ENCODE data around the gene FOXP2.

FOXP2 gene

DNA sequence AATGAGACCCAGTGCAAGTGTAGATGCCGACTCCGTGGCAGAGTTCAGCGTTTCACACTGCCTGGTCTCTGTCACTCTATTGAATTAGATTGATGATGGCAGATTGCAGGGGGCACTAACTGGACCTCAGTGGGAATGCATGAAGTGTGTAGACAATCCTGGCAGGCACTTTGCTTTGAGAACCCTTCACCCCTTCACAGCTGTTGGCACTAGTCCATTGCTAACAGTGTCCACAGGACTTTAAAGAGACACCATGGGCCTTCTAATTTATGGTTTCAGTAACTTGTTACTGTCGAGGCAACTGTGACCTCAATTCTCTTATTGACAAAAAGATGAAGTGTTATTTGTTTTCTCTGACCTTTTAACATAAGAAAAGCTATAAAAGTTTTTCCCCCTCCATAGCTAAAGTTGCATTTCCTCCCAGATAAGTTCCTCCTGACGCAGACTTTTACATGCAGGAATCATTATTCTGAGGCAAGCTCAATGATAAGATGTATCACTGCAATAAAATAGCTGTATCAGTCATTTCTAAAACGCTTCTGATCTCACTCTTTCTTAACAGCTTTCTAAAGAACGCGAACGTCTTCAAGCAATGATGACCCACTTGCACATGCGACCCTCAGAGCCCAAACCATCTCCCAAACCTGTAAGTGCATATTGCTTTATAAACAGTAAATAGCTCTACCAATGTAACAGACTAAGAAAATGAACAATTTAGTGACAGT lies 238.9 kb downstream of the FOXP2 start:
- no peak for DNase-seq (ENCODE audit: low read depth)

GRCh38 chr7:114656466-114656865 lies 241.9 kb downstream of the FOXP2 start:
- DNase-seq (ENCODE audit: low read depth), result no peak

GRCh38 chr7:114657279-114657678 lies 242.7 kb downstream of the FOXP2 start:
- DNase-seq (ENCODE audit: low read depth), result no peak

- DNase-seq (ENCODE audit: low read depth), result no peak
Measured at GRCh38 chr7:114658216-114658615, 243.6 kb downstream of the FOXP2 start.

DNA sequence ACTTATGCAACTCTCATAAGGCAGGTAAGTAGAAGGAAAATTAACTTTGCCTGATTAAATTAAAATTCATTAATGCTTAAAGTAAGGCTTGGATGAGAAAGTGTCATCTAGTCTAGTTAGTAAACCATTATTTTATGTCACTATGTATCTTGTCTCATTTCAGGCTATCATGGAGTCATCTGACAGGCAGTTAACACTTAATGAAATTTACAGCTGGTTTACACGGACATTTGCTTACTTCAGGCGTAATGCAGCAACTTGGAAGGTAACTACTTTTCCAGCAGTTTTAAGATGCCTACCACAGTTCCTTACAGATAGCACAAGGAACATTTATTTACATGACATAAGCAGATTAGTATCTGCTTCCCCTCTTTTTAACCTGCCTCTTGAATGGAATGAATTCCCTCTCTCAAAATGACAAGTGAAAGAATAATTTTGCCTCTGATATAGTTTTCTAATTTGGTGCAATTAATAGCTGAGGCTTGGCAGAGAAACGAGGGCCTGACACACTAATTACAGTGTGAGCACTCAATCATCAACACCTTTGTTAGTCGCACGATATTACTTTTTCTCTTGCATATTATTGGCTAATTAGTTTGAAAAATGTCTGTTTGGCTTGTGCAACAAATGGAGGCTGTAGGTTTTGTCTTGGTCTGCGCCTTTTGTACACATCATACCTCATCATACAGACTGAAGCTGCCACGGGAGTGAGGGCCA lies 245.0 kb downstream of the FOXP2 start:
- no peak for DNase-seq (ENCODE audit: low read depth)

DNA sequence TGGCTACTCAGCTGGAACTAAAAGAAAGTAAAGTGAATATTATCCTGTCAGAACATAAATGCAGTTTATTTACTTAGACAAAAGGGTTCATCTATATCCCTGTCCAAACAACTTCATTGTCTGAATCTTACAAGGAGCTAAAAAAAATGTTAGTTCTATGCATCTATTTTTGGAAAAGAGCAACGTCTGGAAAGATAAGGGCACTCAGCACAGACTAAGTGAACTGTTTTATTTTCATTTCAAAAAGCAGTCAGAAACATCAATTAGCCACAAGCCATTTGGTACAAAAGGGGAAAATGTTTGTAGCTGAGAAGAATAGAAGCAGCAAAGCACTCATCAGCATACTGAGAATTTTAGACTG lies 245.5 kb downstream of the FOXP2 start:
- DNase-seq (ENCODE audit: low read depth), result no peak

- DNase-seq (ENCODE audit: low read depth), result no peak
Measured at GRCh38 chr7:114660753-114661152, 246.1 kb downstream of the FOXP2 start.

GRCh38 chr7:114662002-114662677 lies 247.5 kb downstream of the FOXP2 start:
- DNase-seq (ENCODE audit: low read depth), result no peak

- no peak for DNase-seq (ENCODE audit: low read depth)
Measured at GRCh38 chr7:114663502-114663901, 248.9 kb downstream of the FOXP2 start.

GRCh38 chr7:114670676-114671075 lies 256.1 kb downstream of the FOXP2 start:
- no peak for DNase-seq (ENCODE audit: low read depth)

DNA sequence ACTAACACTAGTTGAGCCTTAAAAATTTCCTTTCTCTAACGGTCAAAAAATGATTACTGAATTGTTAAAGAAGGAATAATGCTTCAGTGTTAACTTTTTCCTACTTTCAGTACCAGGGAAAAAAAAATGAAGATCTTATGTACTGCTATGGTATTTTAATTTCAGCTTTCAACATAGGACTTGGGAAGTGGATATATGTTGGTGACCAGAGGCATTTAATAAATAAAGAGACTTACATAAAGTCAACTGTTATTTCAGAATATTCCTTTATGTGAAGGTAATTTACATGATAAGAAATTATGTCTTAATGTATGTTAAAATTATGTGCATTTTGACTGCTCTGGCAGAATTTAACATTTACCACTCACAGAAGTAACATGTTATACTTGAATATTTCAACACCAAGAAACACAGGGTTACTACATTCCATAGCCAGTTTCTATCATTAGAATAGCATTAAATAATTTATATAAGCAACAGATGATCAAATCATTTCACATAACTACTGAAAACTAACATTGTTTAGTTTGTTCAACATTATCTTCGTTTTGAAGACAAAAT lies 257.0 kb downstream of the FOXP2 start:
- DNase-seq (ENCODE audit: low read depth), result no peak

GRCh38 chr7:114678116-114678515 lies 263.5 kb downstream of the FOXP2 start:
- no peak for DNase-seq (ENCODE audit: low read depth)

DNA sequence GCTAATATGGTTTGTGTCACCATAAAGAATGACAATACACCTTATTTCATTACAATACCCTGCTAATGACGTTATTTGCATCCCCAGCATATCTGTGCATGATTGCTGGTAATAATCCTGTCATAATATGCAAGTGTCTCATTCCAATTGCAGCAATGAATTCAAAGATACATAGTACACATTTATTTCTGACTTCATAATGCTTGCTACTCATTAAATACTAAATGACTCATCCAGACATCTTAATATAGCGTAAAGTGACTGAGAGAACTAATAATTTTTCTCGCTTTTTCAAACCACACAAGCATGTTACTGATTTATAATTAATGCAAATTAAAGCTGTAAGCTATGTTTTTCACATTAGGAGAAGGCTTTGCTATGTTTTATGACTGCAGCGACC lies 272.6 kb downstream of the FOXP2 start:
- no peak for DNase-seq (ENCODE audit: low read depth)

DNA sequence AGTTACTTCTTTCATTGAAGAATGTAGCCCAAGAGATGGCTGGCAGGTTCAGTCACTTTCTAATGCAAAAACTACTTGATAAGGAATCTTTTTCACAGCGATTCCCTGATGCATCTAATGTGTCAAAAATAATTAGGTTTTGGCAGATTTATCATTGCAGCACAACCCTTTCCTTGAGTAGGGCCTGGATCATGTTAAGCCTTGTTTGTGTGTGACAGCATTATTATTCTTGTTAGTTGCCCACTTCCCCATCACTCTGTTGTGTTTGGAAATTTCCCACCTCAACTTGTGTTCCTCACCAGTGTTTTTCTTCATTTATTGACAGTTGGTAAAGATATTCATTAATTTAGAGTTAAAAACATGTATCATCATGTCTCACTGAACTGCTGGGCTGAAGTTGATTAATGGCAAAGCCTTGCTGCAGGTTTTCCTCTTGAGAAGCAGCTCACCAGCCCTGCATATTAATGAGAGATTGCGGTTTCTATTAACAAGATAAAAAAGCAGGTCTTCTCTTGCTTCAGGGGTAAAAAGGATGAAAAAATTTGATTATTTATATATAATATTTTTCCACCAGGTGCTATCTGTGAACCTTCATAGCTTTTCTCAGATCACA lies 273.9 kb downstream of the FOXP2 start:
- DNase-seq (ENCODE audit: low read depth), result no peak

- no peak for DNase-seq (ENCODE audit: low read depth)
Measured at GRCh38 chr7:114689406-114689805, 274.8 kb downstream of the FOXP2 start.

DNA sequence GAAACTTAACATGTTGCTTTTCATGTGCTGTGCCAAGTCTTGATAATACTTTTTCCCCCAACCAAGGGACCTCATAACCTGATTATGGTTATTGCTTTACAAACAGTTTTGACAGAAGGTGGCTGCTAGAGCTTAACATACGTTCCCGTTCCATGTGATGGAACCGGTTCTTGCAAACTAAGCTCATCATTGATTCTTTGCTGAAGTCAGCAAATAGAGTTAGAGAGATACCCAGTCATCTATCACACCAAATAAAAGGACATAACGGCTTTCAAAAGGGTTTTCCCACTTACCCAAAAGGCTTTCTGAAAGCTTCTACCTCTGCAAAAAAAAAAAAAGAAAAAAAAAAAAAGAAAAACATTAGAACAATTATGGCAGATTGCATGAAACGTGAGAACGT lies 277.0 kb downstream of the FOXP2 start:
- no peak for DNase-seq (ENCODE audit: low read depth)

DNA sequence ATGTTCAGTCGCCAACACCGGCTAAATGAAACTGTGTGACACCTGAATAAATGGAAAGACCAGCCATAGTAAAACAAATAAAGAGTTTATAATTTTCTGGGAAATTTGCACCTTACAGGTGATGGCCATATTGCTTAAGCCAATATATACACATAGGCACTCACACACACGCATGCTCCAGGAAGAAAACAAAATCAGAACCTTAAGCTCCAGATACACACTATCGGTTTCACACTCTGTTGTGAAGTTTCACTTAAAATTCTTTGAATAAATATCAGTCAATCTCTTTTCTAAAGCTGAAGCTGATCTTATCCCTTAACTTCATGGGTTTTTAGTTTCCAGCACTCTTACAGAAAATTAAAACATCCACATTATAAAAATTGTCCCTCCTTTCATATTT lies 280.6 kb downstream of the FOXP2 start:
- no peak for DNase-seq (ENCODE audit: low read depth)

- DNase-seq (ENCODE audit: low read depth), result no peak
Measured at GRCh38 chr7:114700247-114700928, 285.8 kb downstream of the FOXP2 start.

- no peak for DNase-seq (ENCODE audit: low read depth)
Measured at GRCh38 chr7:114703677-114704076, 289.1 kb downstream of the FOXP2 start.

GRCh38 chr7:114708646-114709045 lies 294.0 kb downstream of the FOXP2 start:
- DNase-seq (ENCODE audit: low read depth), result no peak

- no peak for DNase-seq (ENCODE audit: low read depth)
Measured at GRCh38 chr7:114710499-114710898, 295.9 kb downstream of the FOXP2 start.

DNA sequence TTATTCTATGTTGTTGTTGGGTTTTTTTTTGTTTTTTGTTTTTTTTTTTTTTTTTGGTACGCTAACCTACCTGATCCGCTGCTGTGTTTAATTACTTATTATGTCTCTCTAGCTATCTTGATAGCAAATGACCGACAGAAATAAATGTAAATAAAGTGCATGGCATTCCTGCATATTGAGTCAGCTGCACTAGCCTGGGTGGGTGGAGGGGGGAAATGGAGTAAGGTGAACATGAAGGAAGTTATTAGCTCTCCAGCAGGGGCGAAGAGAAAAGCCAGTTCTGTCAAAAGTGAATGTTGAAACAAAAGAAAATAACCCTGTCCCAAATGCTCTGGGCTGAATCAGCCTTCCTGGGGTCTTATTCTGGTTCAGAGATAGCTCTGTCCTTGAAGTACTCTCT lies 296.6 kb downstream of the FOXP2 start:
- DNase-seq (ENCODE audit: low read depth), result no peak

All from stimulated activated CD8-positive, alpha-beta memory T cell treated with anti-CD3 and anti-CD28 coated beads, Interleukin-15, amount 100 ng/mL, for 24 hours (primary cell).